Natural killer cell (primary cell): ENCODE data around the gene MUSTN1. TPM values are rescaled to one million over a fixed set of nuclear protein-coding genes. Genes with fewer than 3 reads are reported as not detected.

Source experiments
- ATAC-seq, 3 donors: fragments of 150-1000 bp in 2 of 3; fragments of 200-7000 bp in 1 of 3; cut with Tn5 transposase; 1 replicate in 1 of 3; 2 replicates in 2 of 3; pipeline ENCODE4 v1.10.0; 2021; ENCODE audit warnings: mild to moderate bottlenecking in 2 of 3, moderate library complexity in 2 of 3
- DNase-seq, 2 donors: peaks; one replicate each; pipeline versions ENCODE4 v3.0.0 to v3.0.0-alpha.2; 2013 to 2021; ENCODE audit warnings: mixed read lengths in 1 of 2
- H3K27ac ChIP-seq: one replicate; pipeline ENCODE4 v1.5.1; 2013; ENCODE audit warnings: mild to moderate bottlenecking, low read length
- H3K27me3 ChIP-seq: one replicate; pipeline ENCODE4 v1.6.1; 2013; ENCODE audit warnings: low read length; ENCODE audit not compliant: control insufficient read depth, insufficient read depth
- H3K36me3 ChIP-seq: one replicate; pipeline ENCODE4 v1.6.1; 2013; ENCODE audit warnings: low read length; ENCODE audit not compliant: control insufficient read depth, insufficient read depth
- H3K4me1 ChIP-seq: one replicate; pipeline ENCODE4 v1.6.1; 2013; ENCODE audit warnings: low read length; ENCODE audit not compliant: control insufficient read depth, insufficient read depth
- H3K4me3 ChIP-seq: one replicate; pipeline ENCODE4 v1.5.1; 2013; ENCODE audit warnings: low read length
- H3K9me3 ChIP-seq: one replicate; pipeline ENCODE4 v1.6.1; 2013; ENCODE audit warnings: low read length; ENCODE audit not compliant: control insufficient read depth, insufficient read depth
- H3K27ac Mint-ChIP-seq, 2 donors: one replicate each; pipeline ENCODE4 v1.8.0; 2022; ENCODE audit warnings: mild to moderate bottlenecking in 2 of 2, mixed read lengths in 2 of 2, moderate library complexity in 1 of 2
- H3K27me3 Mint-ChIP-seq, 2 donors: one replicate each; pipeline ENCODE4 v1.8.0; 2022; ENCODE audit warnings: low read depth in 2 of 2, mixed read lengths in 2 of 2
- H3K36me3 Mint-ChIP-seq: one replicate; pipeline ENCODE4 v1.8.0; 2022; ENCODE audit warnings: mixed read lengths
- H3K4me1 Mint-ChIP-seq, 2 donors: one replicate each; pipeline ENCODE4 v1.8.0; 2022; ENCODE audit warnings: mixed read lengths in 2 of 2
- H3K4me3 Mint-ChIP-seq: one replicate; pipeline ENCODE4 v1.8.0; 2022; ENCODE audit warnings: mild to moderate bottlenecking, moderate library complexity, mixed read lengths
- H3K9me3 Mint-ChIP-seq, 2 donors: one replicate each; pipeline ENCODE4 v1.8.0; 2022; ENCODE audit warnings: mixed read lengths in 2 of 2
- WGBS: methylation state at CpG from one replicate; pipeline ENCODE4 v1.1.7; 2013; ENCODE audit warnings: missing lambda C conversion rate; ENCODE audit not compliant: insufficient coverage; 5-methylcytosine and 5-hydroxymethylcytosine counted together
- intact Hi-C: fragments of 100-400 bp; cut with micrococcal nuclease; formaldehyde crosslinking; loops from one replicate; pipeline ENCODE4 v1.14.2; 2022
- total RNA-seq, 4 donors: library from RNA; stranded (reverse); fragments of 120-200 nt in 1 of 4; gene quantifications; one replicate each; pipeline versions ENCODE4 v1.2.3 to v1.2.4, GENCODE V29; 2013 to 2022
- TF ChIP-seq, protein P1 (sequence below): fragments of 200-600 bp; IDR thresholded peaks from one replicate; pipeline ENCODE4 v1.8.0; 2022; ENCODE audit warnings: antibody characterized with exemption

The MUSTN1 gene
- total RNA-seq, 3 donors from 2014 or later (not counting 1 experiment from before 2014, with no cell fraction given) = 5.3 to 7.7 (median 6.8) TPM

DNA sequence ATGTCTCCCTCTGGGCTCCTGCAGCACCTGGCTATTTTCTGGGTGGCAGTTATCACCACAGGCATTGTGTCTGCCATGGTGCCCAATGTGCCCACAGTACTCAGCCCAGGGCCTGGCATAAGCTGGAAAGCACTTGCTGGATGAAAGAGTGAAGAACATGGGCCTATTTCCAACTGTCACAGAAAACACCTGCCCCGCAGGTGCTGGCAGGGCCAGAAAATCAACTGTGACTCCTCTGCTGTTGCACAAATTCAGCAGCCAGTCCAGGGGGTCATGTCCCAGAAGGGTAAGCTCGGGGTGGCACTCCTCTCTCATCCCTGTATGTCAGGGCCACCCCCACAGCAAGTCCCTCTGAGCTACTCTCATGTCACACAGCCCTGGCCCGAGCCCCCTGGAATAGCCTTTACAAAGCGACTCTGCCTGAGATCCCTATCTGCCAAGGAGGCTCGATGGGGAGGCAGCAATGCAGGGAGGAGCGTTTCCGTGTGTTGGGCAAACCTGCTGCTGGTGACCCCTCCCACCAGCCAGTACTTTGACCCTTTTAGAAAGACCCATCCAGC is 23.3 kb downstream of the MUSTN1 start:
- Mint-ChIP-seq H3K4me3 (no peak overlapping the region), H3K27me3 (no peaks in the 10 kb centered on the region), H3K9me3 (no peaks in the 10 kb centered on the region), H3K4me1 (peaks cover 0 to 23% of the 10 kb centered on the region in 2 donors), H3K36me3 (no peaks in the 10 kb centered on the region), H3K27ac (peak overlapping the region in 1 of 2 donors; percentile 18)
- ATAC-seq = no peak
- Histone ChIP-seq H3K9me3 (no peaks in the 10 kb centered on the region), H3K27me3 (no peaks in the 10 kb centered on the region), H3K4me3 (no peak overlapping the region), H3K27ac (no peak overlapping the region), H3K4me1 (peaks cover 15% of the 10 kb centered on the region), H3K36me3 (no peaks in the 10 kb centered on the region)
- intact Hi-C loops = no loop called here
- DNase-seq = no peak
- TF ChIP-seq, protein P1, sequence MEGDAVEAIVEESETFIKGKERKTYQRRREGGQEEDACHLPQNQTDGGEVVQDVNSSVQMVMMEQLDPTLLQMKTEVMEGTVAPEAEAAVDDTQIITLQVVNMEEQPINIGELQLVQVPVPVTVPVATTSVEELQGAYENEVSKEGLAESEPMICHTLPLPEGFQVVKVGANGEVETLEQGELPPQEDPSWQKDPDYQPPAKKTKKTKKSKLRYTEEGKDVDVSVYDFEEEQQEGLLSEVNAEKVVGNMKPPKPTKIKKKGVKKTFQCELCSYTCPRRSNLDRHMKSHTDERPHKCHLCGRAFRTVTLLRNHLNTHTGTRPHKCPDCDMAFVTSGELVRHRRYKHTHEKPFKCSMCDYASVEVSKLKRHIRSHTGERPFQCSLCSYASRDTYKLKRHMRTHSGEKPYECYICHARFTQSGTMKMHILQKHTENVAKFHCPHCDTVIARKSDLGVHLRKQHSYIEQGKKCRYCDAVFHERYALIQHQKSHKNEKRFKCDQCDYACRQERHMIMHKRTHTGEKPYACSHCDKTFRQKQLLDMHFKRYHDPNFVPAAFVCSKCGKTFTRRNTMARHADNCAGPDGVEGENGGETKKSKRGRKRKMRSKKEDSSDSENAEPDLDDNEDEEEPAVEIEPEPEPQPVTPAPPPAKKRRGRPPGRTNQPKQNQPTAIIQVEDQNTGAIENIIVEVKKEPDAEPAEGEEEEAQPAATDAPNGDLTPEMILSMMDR = no peak
- WGBS = 88% methylated on average over 7 of the region's 7 CpGs

DNA sequence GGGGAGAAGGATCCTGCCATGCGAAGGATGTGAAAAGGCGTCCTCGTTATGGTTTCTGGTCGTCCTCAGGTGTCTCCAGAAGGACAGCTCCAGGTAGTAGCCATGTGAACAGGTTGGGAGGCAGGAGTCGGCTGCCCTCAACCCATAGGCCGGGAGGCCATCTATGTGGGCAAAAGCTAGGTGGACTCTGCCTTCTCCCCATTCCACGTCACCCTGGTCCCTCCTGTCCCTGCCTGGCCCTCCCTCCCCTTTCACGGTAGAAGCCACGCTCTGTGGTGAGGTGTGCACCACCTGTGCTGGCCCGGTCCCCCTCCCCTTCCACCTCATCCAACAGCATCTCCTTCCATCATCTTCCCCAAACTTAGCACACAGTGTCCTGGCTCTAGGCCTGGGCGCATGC is 23.9 kb downstream of the MUSTN1 start:
- Mint-ChIP-seq H3K9me3 (no peaks in the 10 kb centered on the region), H3K27me3 (no peaks in the 10 kb centered on the region), H3K4me3 (no peak overlapping the region), H3K27ac (no peak overlapping the region), H3K36me3 (no peaks in the 10 kb centered on the region), H3K4me1 (peaks cover 0 to 23% of the 10 kb centered on the region in 2 donors)
- no peaks in the 10 kb centered on the region for H3K36me3 ChIP-seq
- peaks cover 15% of the 10 kb centered on the region for H3K4me1 ChIP-seq
- intact Hi-C loops = no loop called here
- no peak overlapping the region for H3K4me3 ChIP-seq
- no peak for ATAC-seq
- TF ChIP-seq, protein P1 = no peak
- no peak for DNase-seq
- 89% methylated on average over 11 of the region's 11 CpGs for WGBS
- H3K27me3 ChIP-seq = no peaks in the 10 kb centered on the region
- H3K27ac ChIP-seq = no peak overlapping the region
- H3K9me3 ChIP-seq = no peaks in the 10 kb centered on the region

DNA sequence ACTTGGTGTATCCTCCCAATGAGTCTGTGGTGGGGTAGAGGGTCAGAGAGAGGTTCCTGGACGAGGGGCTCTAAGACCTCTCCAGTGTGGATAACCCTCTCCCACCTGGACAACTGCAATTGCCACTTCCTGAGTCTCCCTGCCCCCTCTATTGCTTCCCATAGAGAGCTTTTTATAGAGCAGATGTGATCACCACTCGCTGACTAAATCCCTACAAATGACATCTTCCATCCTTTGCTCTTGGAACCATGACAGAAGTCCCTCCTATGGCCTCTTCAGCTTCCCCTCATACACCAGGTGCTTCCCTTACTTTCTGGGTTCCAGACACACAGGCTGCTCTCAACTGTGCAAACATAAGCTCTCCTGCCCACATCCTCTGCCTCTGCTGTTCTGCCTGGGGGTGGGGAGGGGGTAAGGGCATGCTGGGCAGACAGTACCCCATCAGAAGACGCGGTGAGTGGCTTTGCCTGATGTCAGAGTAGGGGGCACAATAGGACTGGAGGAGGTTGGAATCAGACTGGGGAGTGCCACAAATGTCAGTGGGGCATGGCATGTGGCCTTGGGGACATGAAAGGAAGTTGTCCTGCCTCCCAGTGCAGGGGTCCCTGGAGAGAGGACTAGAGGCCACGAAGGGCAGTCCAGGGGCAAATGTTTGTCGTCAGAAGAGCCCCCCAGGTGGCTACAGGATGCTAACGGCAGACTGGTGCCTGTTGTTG is 25.0 kb downstream of the MUSTN1 start:
- no peaks in the 10 kb centered on the region for H3K9me3 ChIP-seq
- no peaks in the 10 kb centered on the region for H3K36me3 Mint-ChIP-seq
- no peak overlapping the region for H3K4me3 Mint-ChIP-seq
- H3K36me3 ChIP-seq = no peaks in the 10 kb centered on the region
- H3K9me3 Mint-ChIP-seq = no peaks in the 10 kb centered on the region
- 45% methylated on average over 6 of the region's 7 CpGs for WGBS
- TF ChIP-seq, protein P1 = no peak
- no peak overlapping the region for H3K27ac ChIP-seq
- peaks cover 0 to 23% of the 10 kb centered on the region in 2 donors for H3K4me1 Mint-ChIP-seq
- peaks cover 15% of the 10 kb centered on the region for H3K4me1 ChIP-seq
- no peaks in the 10 kb centered on the region for H3K27me3 Mint-ChIP-seq
- H3K27me3 ChIP-seq = no peaks in the 10 kb centered on the region
- no peak overlapping the region for H3K4me3 ChIP-seq
- DNase-seq (no peak), ATAC-seq (no peak)
- intact Hi-C loops = no loop called here
- H3K27ac Mint-ChIP-seq = no peak overlapping the region
